AG20443 (cell line): ENCODE results near the gene LRRC37A.
"Not testable (repeated sequence)": the region's sequence is repeated elsewhere in the genome, so short reads cannot be mapped to it uniquely, and the experiment has no call there.

Experiments
- DNase-seq: peaks from one replicate; pipeline ENCODE4 v3.0.0; 2012; ENCODE audit warnings: low spot score, mixed read lengths

LRRC37A gene

DNA sequence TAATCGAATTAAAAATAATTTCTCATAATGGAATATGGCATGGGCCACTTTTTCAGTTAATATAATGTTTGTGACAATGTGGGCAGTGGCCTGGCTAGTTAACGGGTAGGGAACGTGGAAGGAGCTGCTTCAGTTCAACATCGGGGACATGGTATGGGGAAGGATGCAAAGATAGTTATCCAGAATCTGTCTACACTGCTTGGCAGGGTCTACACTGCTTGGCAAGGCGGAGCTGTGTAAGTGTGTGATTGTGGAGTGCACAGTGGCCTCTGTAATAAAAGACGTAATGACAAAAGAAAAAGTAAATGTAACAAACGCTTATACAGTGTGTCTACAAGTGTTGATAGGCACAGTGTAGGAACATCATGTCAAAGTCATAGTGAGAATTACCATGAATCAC lies 7.3 kb upstream of the LRRC37A start:
- not testable (repeated sequence) for DNase-seq

DNA sequence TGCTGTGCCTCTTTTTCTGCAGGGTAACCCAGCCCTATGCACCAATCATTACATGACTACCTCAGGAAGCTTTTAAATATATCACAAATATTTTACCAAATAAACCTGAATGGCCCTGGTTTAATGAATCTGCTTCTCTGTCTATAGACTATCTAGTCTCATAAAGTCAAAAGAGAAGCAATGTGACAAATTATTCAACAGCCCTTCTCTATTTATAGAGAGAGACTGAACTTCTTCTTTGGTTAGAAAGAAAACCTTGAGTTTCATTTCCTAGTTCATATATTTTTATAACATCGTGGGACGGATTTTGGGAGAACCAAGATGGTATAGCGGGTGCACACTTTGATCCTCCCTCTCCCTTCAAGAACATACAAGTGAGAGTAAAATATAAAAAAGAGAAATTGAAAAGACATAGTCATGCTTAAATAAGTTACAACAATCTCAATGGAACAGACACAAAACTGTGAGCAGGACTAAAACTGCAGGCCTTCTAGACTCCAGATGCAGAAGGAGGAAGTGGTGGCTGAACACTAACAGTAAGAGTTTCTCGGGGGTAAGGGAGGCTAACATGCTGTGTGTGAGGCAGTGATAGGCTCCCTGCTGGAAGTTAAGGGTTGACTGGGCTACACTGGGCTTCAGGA lies 3.9 kb upstream of the LRRC37A start:
- DNase-seq: not testable (repeated sequence)

DNA sequence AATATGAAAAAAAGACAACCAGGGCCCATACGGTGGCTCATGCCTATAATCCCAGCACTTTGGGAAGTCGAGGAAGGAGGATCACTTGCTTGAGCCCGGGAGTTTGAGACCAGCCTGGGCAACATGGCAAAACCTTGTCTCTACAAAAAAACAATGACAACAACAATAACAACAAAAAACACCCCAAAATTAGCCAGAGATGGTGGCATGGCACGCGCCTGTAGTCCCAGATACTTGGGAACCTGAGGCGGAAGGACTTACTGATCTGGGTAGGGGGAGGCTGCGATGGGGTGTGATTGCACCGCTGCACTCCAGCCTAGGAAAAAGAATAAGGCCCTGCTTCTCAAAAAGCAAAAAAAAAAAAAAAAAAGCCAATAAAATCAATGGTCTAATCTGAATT lies 3.3 kb upstream of the LRRC37A start:
- DNase-seq: not testable (repeated sequence)

DNA sequence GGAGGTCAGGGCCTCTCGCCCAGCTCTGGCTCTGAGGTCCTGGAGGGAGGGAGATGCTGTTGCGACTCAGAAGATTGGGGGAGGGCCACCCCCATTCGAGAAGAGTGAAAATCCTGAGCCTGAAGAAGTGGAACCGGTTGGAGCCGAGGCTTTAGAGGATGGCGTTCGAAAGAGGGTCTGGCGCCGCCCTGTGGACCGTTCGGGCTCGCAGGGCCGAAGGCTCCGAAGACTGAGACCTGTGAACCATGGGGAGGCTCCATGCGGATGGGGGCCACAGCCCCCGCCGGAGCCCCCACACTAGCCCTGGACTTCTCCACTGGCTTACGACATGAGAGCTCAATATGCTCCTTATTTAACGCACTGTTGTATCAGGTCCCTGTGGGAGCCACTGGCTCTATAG lies 46.3 kb downstream of the LRRC37A start:
- DNase-seq: not testable (repeated sequence)

DNA sequence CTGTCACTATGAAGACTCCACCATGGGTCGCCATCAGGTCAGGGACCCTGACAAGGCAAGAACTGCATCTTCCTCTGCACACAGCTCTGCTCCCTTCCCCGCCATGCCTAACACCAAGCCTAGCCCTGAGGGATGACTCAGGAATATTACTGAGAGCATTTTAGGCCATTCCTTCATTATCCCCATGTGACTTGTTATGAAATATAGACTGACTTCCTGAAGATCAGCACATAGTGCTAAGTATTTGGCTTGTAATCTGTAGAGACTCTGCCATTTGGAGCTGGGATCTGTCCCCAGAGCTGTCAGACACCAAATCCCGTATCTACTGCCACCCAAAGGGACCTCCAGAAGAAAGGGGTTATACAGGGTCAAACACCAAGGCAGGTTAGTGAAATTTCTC lies 47.2 kb downstream of the LRRC37A start:
- DNase-seq: not testable (repeated sequence)

DNA sequence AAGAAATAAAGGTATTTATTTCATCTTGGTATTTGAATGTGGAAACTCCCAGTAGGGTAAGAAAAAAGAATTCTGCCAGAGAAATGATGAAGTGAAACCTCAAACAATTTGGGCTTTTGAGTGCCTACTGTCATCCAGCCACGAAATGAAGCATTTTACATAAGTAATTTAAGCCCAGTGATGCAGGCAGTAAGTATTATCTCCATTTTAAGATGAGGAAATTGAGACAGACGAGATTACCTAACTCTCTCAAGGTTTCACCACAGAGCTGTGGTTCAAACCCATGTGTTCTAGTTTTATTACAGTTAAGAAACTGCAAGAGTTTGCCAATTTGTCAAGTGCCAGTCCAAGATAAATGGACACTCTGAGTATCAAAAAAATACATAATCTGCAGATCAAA lies 53.4 kb downstream of the LRRC37A start:
- DNase-seq: not testable (repeated sequence)

DNA sequence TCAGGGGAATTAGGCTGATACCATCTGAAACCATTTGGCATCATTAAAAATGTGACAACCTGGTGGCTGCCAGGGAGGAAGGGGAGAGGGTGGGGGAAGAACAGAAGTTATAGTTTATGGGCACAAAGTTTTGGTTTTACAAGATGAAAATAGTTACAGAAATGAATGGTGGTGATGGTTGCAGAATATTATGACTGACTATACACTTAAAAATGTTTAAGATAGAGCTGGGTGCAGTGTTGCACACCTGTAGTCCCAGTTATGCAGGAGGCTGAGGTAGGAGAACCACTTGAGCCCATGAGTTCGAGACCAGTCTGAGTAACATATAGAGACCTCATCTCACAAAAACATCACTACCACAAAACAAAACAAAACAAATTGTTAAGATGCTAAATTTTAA lies 54.1 kb downstream of the LRRC37A start:
- DNase-seq: not testable (repeated sequence)

DNA sequence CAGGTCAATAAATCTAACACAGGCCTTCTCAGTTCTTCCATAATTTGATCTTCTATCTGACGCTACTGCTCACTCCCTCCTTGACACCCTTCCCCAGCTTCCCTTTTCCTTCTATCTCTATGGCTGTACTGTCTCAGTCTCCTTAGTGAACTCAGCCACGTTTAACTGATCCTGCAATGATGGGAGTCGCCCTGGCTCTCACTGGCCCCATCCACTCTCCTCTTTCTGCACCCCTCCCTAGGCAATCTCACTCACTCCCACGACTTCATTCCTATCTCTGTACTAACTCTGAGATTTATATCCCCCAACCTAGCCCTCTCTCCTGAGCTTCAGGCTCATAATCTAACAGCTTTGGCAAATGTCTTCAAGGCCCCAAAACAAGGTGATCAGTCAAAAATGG lies 58.9 kb downstream of the LRRC37A start:
- not testable (repeated sequence) for DNase-seq

DNA sequence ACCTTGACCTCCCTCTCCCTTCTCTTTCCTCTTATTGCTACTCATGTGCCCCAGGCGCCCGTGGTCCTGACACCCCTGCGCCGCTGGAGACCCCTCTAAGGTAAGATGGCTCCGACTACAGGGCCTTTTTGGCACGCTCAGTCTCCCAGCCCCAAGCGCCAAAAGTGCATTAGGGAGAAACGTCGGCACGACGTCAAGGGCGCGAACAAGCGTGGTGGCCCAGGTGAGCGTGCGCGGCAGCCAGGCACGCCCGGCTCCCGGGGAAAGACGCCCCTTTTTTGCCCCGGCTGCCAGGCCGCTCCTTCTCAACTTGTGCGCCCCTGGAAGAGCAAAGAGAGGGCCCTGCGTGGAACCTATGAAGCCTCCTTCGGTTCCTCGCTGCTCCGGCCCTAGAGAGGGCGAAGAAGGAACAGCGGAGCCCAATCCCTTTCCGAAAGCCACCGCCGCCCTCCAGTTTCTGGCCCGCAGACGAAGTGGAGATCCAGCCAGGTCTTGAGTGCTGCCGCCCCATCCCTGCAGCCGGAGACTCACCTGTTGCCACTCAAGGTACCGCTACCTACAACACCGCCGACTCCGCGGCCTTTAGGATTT lies 66.3 kb downstream of the LRRC37A start:
- DNase-seq: not testable (repeated sequence)

DNA sequence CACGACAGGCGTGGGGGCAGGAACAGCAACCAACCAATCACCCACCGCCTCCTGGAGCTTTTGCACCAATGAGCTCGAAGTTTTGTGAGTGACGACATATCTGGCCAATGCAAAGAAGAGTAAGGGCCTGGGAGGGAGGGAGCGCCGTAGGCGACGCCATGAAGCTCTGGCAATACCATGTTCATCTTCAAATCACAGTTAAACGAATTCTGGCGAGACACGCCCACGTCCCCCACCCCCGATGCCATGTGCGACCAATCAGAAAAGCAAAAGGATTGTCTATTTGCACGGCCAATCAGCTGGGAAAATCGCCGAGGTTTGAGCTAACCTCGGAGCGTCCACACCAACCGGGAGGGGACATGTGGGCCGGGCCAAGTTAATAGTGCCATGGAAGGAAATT lies 66.8 kb downstream of the LRRC37A start, which contains the start of gene ARL17B:
Gene ARL17B, minus strand, starts transcription at position 12 of the 400 bp plus-strand sequence. CDS start 3,369 bp downstream, outside the sequence.
- not testable (repeated sequence) for DNase-seq

DNA sequence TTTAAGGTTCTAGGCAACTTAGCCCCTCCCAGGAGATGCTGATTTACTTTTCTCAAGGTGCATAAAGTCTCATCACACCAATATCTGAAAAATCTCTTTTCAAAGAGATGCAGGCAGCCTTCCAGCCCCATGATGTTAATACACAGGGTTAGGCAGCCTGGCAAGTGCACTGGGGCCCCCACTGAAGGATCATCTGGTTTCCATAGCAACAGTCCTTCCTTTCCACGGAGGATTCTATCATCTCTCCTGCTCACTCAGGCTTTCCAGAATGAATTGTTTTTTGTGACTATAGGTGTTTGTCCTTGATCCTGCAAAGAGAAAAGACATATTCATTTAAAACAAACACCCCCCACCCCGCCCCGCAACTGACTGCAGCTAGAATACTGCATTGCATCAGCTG lies 72.6 kb downstream of the LRRC37A start:
- DNase-seq: not testable (repeated sequence)

DNA sequence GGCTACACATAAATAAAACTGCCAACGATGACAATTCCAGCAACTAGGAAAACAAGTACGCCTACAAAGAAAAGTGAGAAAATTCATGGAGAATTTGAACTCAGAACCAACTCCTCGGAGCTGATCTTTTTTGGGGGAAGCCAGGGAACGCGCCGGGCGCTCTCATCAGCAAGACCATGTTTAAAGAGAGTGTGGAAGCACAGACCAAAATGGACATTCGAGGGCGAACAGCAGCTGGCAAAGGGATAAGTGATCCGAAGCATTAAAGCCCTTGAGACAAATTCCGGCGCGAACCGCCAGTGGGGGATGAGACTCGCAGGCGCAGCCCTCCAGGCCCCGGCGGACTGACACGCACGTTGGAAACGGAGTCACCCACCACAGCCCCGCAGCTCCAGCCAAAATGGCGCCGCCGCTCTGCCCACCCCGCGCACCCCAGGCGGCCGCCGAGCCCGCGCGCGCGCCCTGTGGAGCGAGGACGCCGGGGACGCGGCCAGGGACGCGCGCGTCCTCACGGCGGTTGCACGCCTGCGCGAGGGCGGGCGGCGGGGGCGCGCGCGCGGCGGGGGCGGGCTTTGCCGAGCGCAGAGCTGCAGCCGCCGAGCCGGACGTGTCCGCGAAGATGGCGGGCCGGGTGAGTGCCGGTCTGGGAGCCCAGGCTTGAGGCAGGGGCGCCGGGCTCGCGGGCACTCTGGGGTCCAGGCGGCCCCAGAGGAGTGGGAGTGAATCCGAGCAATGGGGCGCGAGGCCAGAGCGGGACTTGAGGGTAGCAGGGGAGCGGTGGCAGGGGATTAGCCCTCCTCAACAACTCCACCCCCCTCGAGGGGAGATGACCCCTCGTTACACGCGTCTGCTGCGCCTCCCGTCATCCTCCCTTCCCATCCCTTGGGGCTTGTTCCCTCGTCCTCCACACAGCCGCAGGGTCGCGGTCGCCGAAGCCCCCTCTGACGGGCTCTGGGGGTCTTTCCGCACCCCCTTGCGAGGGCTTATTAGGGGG lies 77.6 kb downstream of the LRRC37A start:
- DNase-seq: not testable (repeated sequence)

DNA sequence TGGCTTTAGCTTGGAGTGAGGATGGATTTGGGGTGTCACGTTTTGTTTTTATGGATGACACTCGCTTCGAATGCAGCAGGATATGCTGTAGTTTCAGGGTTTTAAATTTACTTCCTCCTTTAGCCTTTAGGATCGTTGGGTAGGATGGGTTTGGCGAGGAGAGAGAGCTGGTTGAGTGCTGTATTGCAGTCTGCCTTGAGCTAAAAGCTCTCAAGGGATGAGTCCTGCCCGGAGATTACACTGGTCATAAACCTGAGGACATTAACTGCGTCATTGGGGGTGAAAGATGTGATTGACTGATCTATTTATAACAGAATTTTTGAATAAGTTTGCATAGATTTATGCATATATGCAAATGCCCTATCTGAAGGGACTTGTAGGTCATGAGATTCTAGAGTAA lies 78.5 kb downstream of the LRRC37A start:
- DNase-seq: not testable (repeated sequence)

DNA sequence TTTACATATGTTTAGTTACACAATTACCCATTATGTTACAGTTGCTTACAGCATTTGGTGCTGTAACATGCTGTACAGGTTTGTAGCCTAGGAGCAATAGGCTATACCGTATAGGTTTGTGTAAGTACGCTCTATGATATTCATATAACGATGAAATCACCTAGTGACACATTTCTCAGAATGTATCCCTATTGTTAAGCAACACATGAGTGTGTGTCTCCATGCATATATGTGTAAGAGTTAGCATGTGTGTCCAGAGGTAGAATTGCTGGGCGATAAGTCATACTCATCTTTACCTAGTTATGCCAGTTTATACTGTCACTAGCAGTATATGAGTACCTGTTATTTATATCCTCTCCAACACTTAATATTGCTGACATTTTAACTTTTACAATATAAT lies 88.2 kb downstream of the LRRC37A start:
- not testable (repeated sequence) for DNase-seq

DNA sequence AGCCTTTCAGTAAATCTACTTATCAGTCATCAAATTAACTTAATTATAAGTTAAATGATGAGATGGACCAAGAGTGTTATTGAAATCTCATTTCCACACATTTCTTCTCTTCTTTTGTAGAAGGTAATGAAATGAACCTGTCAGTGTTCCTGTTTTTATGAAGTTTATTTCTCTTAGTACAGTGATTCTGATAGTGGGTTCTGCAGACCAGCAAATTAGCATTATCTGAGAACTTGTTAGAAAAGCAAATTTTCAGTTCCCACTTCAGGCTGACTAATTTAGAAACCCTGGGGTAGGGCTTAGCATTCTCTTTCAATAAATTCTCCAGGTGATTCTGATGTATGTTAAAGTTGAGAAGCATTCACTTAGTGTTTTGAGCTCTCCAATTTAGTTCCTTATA lies 90.6 kb downstream of the LRRC37A start:
- not testable (repeated sequence) for DNase-seq
